Kidney capillary endothelial cell (primary cell): ENCODE measurements around the gene MAP3K14.
"Not testable (repeated sequence)": the region's sequence is repeated elsewhere in the genome, so short reads cannot be mapped to it uniquely, and the experiment has no call there.

Experiments used
- DNase-seq: peaks from one replicate; pipeline ENCODE4 v3.0.0-alpha.2; 2018; ENCODE audit warnings: low spot score

MAP3K14 gene

GRCh38 chr17:45315648-45316433 is 979 bp downstream of the MAP3K14 start:
- no peak for DNase-seq

DNA sequence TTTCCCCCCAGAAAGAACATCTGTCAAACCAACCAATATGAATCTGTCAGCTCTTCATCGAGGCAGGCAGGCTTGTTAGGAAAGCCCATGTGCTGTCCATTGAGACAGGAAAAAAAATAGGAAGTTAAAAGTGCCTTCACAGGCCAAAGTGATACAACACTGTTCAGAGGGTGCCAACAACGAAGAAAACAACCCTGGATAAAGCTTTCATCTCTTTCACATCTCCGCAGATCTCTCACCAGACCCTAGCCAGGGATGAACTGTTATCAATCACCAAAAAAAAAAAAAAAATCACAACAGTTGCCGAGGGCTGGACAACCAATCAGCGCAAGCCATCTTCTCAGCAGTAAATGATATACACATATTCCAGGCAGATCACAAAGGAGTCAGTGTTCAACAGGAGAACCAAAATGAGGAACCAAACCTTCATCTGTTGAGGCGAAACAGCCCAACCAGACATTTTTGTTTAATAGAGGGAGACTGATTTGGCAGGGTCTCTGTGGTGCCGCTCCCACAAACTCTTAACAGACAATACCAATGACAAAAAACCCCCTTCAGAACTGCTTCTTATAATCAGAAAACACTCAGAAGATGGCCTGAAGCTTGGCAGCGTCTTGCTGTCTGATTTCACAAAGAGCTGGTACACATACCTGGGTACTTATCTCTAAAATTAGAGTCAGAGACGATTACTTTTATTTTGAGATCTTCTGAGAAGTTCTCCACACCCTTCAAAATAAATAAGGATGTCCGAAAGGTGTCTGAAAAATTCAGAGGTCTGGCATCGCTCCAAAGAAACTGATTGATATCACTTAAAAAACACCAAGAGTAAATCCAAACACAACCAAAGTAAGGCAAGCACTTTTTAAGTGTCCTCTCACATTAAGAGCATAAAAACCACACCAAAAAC is 1.8 kb downstream of the MAP3K14 start:
- DNase-seq = no peak

DNA sequence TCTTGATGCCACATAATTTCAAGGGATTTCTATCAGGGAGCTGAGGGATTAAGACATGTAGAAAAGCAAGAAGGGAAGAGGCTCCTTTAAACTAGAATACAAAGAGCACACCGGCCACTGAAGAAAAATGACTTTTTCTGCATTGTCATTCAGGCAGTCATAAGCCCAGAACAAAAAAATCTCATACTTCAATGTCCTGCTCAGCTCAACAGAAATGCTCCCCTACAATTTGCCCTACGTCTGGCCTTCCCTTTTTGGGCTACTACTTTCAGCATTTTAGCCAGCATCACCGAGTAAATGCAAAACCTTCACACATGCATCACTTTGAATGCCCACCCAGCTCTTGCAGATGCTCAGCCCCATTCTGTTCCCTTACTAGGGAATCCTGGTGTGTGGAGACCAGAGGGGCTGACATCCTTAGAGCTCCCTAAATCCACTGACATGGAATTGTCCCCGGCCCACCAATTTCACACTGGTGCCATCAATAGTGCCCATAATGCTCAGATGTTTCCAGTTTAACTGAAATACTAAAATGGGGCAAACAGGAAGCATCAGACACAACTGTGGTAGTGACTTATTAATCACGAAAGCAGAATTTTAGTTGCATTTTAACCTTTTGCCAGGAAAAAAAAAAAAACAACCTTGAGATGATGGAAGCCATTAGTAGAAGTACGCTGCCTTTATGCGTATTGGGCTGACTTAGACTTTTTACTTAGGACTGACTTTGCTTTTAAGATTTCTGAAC is 2.7 kb downstream of the MAP3K14 start:
- DNase-seq = no peak

DNA sequence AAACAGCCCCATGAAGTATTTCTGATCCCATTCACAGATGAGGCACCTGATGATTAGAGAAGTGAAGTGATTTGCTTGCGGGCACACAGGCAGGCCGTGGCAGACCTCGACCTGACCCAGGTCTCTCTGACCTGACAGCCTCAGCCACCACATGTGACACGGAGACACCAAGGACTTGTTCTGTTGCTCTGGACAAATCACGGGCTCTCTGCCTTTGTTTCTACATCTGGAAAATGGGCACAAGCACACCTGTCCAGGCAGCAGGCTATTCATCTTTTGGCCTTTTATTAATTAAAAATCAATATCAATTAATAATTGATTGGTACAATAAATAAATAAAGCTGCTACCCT is 3.4 kb downstream of the MAP3K14 start:
- no peak for DNase-seq

- no peak for DNase-seq
These were observed 4.1 kb downstream of the MAP3K14 start for GRCh38 chr17:45312477-45313420.

GRCh38 chr17:45311760-45312476 is 4.9 kb downstream of the MAP3K14 start:
- DNase-seq = no peak

- no peak for DNase-seq
These were observed 5.4 kb downstream of the MAP3K14 start for GRCh38 chr17:45311401-45311759.

DNA sequence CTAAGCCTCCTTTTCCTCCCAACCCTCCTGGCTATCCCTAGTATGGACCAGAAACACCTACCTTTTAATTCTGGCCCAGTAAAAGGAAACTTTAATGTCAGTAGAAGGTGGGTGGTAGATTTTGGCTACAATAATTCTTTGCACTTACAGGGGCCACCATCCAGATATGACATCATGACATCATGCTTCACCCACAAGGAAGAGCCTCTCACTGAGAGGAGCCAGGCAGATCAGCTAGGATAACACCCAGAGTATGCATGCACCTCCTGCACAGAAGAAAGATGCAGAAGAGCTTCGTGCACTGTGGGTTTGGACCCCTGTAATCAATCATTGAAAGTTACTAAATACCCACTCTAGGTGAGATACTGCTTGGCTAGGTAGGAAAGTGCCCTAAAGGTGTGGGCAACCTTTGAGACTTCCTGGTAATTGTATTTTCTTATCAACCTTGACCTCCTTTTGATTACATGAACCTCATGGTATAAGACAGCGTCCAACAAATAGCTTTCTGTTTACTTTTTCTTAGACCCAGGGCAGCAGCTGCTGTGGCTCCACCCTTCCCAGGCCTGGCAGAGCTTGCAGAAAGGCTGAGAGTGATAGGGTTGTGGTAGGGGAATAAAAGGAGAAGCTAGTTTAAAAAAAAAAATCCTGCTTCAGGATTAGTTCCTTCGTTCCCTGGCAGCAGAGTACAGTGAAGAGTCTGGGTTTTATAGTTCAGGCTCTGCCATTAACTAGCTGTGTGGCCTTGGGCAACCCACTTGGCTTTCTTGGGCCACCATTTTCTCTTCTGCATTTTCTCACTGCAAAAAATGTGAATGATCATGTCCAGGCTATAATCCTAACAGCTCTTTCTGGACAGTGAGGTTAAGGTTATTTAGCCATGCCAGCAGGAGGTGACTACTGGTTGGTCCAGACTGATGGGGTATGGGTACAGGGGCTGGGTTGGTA is 6.2 kb downstream of the MAP3K14 start:
- DNase-seq = no peak

GRCh38 chr17:45309400-45309799 is 7.4 kb downstream of the MAP3K14 start:
- DNase-seq = no peak

GRCh38 chr17:45308840-45309239 is 8.0 kb downstream of the MAP3K14 start:
- no peak for DNase-seq

- DNase-seq = no peak
These were observed 8.8 kb downstream of the MAP3K14 start for GRCh38 chr17:45308016-45308365.

DNA sequence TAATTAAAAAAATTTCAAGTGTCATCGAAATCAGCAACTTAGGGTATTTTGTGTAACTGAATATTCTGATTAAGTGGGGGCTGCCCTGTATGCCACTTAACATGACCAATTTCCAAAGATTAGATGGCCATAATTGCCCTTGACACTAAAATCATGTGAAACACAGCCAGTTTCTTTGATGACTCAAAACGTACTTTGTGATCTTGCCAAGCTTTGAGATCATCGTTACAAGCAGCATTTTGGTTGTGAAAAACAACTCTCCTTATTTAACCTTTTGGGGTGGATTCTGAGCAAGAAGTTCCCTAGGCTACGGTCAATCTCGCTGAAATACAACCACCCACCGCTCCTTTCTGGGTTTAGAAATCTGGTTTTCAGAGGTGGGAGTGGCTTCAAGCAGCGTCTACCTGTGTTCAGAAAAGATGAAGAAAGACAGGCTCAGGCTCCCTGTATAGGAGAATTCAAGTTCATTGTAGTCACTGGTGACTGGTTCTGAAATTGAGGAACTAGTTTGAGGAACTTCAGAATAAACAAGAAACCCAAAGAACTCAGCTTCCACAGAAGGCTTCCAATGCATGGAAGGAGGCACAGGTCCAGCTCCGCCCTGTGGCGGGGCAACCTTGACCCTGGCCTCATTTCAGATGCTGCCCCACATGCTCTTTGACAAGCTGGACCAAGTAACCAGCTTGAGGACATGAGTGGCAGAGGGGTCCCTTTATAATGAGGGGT is 9.4 kb downstream of the MAP3K14 start:
- DNase-seq = no peak

DNA sequence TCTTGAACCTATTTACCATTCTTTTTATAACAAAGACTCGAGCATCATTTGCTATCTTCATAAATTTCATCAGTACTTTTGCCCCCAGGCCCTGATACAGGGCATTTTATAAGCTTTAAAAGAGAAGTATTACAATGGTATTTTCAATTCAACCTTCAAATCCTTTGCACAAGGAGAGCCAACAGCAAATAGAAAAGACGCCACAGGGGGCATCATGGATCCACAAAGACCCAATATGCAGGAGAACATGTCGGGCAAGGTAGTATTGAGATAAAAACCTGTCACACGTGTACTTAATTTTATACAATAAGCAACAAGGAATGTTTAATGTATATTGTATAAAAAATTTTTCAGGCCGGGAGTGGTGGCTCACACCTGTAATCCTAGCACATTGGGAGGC is 10.2 kb downstream of the MAP3K14 start:
- DNase-seq = no peak

DNA sequence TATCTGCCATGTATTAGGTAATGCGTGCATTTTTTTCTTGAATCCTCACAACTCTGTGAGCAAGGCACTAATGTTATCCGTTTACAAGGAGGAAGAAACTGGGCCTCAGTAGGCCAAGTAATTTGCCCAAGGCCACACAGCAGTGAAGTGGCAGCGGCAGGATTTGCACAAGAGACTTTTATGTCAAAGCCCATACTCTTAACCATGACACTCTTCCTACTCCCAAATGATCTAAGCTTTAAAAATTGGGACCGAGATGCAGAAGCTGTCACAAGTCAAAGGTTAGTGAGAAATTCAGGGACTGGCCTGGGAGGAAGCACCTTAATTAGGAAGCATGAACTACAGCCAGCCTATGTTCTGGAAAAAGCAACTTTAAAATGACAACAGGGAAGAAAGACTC is 10.7 kb downstream of the MAP3K14 start:
- no peak for DNase-seq

GRCh38 chr17:45305530-45306087 is 11.2 kb downstream of the MAP3K14 start:
- no peak for DNase-seq

DNA sequence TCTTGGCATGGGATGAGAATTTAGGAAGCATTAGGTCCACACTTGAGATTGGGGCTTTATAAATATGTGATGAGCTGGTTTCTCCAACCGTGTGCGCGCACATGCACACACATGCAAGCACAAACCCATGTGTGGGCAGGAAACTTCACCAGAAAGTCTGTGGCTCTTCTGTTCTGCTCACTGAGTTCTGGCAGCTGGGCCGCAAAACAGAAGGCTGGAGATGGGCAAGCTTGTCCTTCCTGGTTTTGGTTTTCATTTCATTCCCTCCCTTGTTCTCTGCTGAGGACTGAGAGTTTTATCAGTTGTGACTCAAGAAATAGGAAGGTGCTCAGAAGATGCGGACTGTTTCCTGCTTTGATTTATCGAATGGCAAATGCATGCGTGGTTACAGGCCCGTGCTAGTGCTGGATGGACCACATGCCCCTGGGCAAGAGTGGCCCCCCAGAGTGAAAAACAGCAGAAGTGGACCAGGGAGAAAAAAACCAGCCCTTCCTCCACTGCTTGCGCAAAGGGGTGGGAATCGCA is 14.1 kb downstream of the MAP3K14 start:
- DNase-seq = no peak

DNA sequence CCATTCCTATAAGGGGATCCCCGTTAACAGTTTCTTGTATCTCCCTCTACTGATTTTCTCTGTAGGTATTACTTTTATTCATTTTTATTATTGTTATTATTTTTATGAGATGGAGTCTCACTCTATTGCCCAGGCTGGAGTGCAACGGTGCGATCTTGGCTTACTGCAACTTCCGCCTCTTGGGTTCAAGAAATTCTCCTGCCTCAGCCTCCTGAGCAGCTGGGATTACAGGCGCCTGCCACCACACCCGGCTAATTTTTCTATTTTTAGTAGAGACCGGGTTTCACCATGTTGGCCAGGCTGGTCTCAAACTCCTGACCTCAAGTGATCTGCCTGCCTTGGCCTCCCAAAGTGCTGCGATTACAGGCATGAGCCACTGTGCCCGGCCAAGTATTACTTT is 14.6 kb downstream of the MAP3K14 start:
- not testable (repeated sequence) for DNase-seq

DNA sequence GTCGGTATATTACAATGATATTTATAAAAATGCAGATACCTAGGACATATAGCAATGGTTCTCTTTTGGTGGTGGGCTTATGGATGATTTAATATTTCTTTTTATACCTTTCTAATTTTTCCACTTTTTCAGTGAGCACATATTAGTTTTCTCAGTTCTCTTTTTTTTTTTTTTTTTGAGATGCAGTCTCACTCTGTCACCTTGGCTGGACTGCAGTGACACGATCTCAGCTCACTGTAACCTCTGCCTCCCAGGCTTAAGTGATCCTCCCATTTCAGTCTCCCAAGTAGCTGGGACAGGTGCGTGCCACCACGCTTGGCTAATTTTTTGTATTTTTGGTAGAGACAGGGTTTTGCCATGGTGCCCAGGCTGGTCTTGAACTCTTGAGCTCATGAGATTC is 15.1 kb downstream of the MAP3K14 start:
- no peak for DNase-seq
